EL (cell line): Measurements from ENCODE around the gene TEX22.

Experiments used
- DNase-seq: peaks from one replicate; pipeline ENCODE4 v3.0.0-alpha.2; 2016

Gene TEX22

GRCh38 chr14:105385698-105386365, 12.5 kb upstream of the TEX22 start:
- no peak for DNase-seq

- no peak for DNase-seq
Measured at GRCh38 chr14:105386581-105387529, 11.5 kb upstream of the TEX22 start.

- DNase-seq = no peak
Measured at GRCh38 chr14:105387530-105387922, 10.8 kb upstream of the TEX22 start.

GRCh38 chr14:105388110-105388951, 10.0 kb upstream of the TEX22 start:
- DNase-seq = no peak

GRCh38 chr14:105388976-105389375, 9.4 kb upstream of the TEX22 start:
- DNase-seq = no peak

- no peak for DNase-seq
Measured at GRCh38 chr14:105389534-105389933, 8.8 kb upstream of the TEX22 start.

GRCh38 chr14:105389976-105390848, 8.1 kb upstream of the TEX22 start:
- DNase-seq = no peak

- no peak for DNase-seq
Measured at GRCh38 chr14:105390849-105391500, 7.4 kb upstream of the TEX22 start.

- no peak for DNase-seq
Measured at GRCh38 chr14:105391541-105391940, 6.8 kb upstream of the TEX22 start.

GRCh38 chr14:105392131-105393090, 5.9 kb upstream of the TEX22 start:
- DNase-seq = no peak

- DNase-seq = no peak
Measured at GRCh38 chr14:105393151-105393550, 5.2 kb upstream of the TEX22 start.

- DNase-seq = no peak
Measured at GRCh38 chr14:105394714-105395537, 3.4 kb upstream of the TEX22 start.

- no peak for DNase-seq
Measured at GRCh38 chr14:105395538-105395854, 2.8 kb upstream of the TEX22 start.

GRCh38 chr14:105397350-105397931, 897 bp upstream of the TEX22 start:
- no peak for DNase-seq

- no peak for DNase-seq
Measured at GRCh38 chr14:105398726-105399465, 558 bp downstream of the TEX22 start.

- DNase-seq = no peak
Measured at GRCh38 chr14:105399466-105399775, 1.1 kb downstream of the TEX22 start.

- DNase-seq = no peak
Measured at GRCh38 chr14:105400016-105400415, 1.7 kb downstream of the TEX22 start.

- DNase-seq = no peak
Measured at GRCh38 chr14:105401699-105402098, 3.4 kb downstream of the TEX22 start.

GRCh38 chr14:105408592-105408991, 10.3 kb downstream of the TEX22 start:
- DNase-seq = no peak
